GM19025 (cell line): ENCODE data around the gene ZNF672.
"Not testable (repeated sequence)": the region's sequence is repeated elsewhere in the genome, so short reads cannot be mapped to it uniquely, and the experiment has no call there.

Source experiments
- ATAC-seq: cut with Tn5 transposase; IDR thresholded peaks from one replicate; pipeline ENCODE4 v1.9.1; 2021; ENCODE audit warnings: mild to moderate bottlenecking, low read depth, moderate library complexity; ENCODE audit not compliant: unreplicated experiment

The ZNF672 gene

GRCh38 chr1:248882427-248882826 is 44.4 kb downstream of the ZNF672 start:
- ATAC-seq, result not testable (repeated sequence)

GRCh38 chr1:248884632-248885295 is 46.7 kb downstream of the ZNF672 start:
- no peak for ATAC-seq

- no peak for ATAC-seq
Observed at GRCh38 chr1:248885646-248886045, 47.6 kb downstream of the ZNF672 start.

- ATAC-seq, result no peak
Observed at GRCh38 chr1:248886237-248886895, 48.3 kb downstream of the ZNF672 start.

- not testable (repeated sequence) for ATAC-seq
Observed at GRCh38 chr1:248889914-248890243, 51.9 kb downstream of the ZNF672 start.

GRCh38 chr1:248890549-248891498 is 52.8 kb downstream of the ZNF672 start:
- no peak for ATAC-seq

- no peak for ATAC-seq
Observed at GRCh38 chr1:248891758-248892157, 53.7 kb downstream of the ZNF672 start.

GRCh38 chr1:248892590-248892989 is 54.6 kb downstream of the ZNF672 start:
- ATAC-seq, result no peak

GRCh38 chr1:248894837-248895236 is 56.8 kb downstream of the ZNF672 start:
- ATAC-seq, result no peak

GRCh38 chr1:248897412-248898337 is 59.7 kb downstream of the ZNF672 start:
- ATAC-seq, result no peak
